ENCODE data around the gene LYG1. TPM values are rescaled to one million over a fixed set of nuclear protein-coding genes. Genes with fewer than 3 reads are reported as not detected.

The LYG1 gene
- total and polyA plus RNA-seq, 2 of the 13 experiments (the other 11 are each of a cell fraction or from before 2014, with no cell fraction given), result 1.00 to 2.9 TPM

GRCh38 chr2:99337113-99338028 lies 36.4 kb upstream of the LYG1 start, which contains the start of gene EIF5B (continued):
- TF ChIP-seq, protein P1, sequence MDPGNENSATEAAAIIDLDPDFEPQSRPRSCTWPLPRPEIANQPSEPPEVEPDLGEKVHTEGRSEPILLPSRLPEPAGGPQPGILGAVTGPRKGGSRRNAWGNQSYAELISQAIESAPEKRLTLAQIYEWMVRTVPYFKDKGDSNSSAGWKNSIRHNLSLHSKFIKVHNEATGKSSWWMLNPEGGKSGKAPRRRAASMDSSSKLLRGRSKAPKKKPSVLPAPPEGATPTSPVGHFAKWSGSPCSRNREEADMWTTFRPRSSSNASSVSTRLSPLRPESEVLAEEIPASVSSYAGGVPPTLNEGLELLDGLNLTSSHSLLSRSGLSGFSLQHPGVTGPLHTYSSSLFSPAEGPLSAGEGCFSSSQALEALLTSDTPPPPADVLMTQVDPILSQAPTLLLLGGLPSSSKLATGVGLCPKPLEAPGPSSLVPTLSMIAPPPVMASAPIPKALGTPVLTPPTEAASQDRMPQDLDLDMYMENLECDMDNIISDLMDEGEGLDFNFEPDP (CRISPR knock-in tag; conservative IDR thresholded peaks at IDR 0.05), result 0 out of 2 replicates have a peak, but pooled peaks have one; percentile 85
- TF ChIP-seq KLF16 (CRISPR knock-in tag; IDR thresholded peaks at IDR 0.05) (peak in 1 of 2 experiments; percentile 95; a peak in 2 of 4 replicates), ZNF280D (CRISPR knock-in tag; IDR thresholded peaks at IDR 0.05) (no peak), SRF (IDR thresholded peaks at IDR 0.05; ENCODE audit: low read depth, low read length) (peak; percentile 72), CBFB (CRISPR knock-in tag; IDR thresholded peaks at IDR 0.05) (peak; percentile 78; the same call in 1 of the 2 replicates), ZNF614 (CRISPR knock-in tag; IDR thresholded peaks at IDR 0.05; ENCODE audit: borderline replicate concordance) (peak; percentile 95; the same call in 1 of the 2 replicates), FOXK2 (IDR thresholded peaks at IDR 0.05) (no peak; the same call in 1 of the 2 replicates), HNF1A (IDR thresholded peaks at IDR 0.05; ENCODE audit: low read depth) (no peak), HNF1A (CRISPR knock-in tag; IDR thresholded peaks at IDR 0.05; ENCODE audit: borderline replicate concordance) (peak; percentile 84), GLMP (CRISPR knock-in tag; IDR thresholded peaks at IDR 0.05; ENCODE audit: borderline replicate concordance) (no peak), TCF7 (IDR thresholded peaks at IDR 0.05; ENCODE audit: low read depth) (no peak), HMG20B (CRISPR knock-in tag; conservative IDR thresholded peaks at IDR 0.05) (peak; percentile 68; the same call in 1 of the 2 replicates)
- TF ChIP-seq, protein P2, sequence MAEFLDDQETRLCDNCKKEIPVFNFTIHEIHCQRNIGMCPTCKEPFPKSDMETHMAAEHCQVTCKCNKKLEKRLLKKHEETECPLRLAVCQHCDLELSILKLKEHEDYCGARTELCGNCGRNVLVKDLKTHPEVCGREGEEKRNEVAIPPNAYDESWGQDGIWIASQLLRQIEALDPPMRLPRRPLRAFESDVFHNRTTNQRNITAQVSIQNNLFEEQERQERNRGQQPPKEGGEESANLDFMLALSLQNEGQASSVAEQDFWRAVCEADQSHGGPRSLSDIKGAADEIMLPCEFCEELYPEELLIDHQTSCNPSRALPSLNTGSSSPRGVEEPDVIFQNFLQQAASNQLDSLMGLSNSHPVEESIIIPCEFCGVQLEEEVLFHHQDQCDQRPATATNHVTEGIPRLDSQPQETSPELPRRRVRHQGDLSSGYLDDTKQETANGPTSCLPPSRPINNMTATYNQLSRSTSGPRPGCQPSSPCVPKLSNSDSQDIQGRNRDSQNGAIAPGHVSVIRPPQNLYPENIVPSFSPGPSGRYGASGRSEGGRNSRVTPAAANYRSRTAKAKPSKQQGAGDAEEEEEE (CRISPR knock-in tag; IDR thresholded peaks at IDR 0.05; ENCODE audit: borderline replicate concordance), result no peak
- TF ChIP-seq, protein P3, sequence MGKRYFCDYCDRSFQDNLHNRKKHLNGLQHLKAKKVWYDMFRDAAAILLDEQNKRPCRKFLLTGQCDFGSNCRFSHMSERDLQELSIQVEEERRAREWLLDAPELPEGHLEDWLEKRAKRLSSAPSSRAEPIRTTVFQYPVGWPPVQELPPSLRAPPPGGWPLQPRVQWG (CRISPR knock-in tag; IDR thresholded peaks at IDR 0.05; ENCODE audit: borderline replicate concordance, low read depth), result no peak
